Measurements from ENCODE around the gene PLEKHO2.

PLEKHO2 gene

DNA sequence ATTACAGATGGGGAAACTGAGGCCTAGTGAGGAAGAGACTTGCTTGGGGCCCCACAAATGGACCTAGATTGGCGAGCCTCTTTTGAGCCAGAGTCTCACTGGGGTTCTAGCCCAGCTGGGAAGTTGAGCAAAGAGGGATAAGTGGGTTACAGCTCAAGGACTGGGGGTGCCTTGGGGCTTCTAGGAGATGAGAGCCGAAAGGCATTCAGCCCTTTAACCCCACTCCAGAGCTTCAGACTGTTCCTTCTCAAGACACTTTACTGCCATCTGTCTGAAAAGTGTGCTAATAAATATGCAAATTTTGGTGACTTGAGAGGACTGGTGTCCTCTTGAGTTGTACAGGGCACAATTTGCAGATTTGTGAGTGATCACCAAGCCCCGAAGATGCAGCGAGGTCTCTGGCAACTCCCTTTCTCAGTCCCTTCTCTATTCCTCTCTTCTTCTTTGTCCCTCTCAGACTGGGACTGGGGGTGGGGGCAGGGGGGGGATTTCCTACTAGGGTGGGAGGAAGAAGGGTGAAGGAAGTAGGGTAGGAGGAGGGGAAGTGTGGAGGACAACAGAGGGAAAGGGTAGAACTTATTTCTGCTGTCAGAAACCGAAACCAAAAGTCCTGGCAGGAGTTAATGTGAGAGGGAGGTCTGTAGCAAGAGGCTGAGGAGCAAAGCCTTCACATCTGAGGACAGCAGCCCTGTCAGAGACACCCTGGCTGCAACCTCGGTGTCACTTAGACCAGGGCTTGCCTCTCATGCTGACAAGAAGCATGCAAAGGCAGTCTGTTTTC lies 53.8 kb downstream of the PLEKHO2 start:
- DNase-seq, result no peak

DNA sequence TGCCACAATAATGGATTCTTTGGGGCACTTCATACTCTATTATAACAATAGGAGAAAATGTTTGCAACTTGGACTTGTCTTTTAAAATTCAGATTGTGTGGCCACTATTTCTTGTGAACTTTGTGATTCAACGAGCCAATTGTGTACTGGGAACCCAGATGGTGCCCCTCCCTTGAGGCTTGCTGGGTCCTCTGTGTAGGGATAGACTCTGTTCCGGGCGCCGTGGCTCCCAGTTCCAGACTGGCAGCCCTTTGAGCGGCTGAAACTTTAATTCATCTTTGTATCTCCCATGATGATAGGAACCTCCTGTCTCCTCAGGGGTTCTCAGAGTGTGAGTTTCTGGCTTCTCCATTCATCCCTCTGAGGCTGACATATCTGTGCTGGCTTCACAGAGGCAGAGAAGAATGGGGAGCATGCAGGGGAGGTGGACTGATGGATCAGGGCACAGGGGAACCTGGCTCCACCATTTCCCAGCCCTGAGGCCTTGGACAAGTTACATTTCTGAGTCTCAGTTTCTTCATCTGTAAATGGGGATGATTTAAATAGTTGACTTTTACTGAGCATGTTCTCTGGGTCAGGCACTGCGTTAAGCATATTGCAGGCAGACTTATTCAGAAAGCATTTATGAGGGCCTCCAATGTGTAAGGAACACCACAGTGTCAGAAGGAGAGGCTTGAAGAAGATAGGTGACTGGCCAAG lies 54.8 kb downstream of the PLEKHO2 start:
- no peak for DNase-seq

DNA sequence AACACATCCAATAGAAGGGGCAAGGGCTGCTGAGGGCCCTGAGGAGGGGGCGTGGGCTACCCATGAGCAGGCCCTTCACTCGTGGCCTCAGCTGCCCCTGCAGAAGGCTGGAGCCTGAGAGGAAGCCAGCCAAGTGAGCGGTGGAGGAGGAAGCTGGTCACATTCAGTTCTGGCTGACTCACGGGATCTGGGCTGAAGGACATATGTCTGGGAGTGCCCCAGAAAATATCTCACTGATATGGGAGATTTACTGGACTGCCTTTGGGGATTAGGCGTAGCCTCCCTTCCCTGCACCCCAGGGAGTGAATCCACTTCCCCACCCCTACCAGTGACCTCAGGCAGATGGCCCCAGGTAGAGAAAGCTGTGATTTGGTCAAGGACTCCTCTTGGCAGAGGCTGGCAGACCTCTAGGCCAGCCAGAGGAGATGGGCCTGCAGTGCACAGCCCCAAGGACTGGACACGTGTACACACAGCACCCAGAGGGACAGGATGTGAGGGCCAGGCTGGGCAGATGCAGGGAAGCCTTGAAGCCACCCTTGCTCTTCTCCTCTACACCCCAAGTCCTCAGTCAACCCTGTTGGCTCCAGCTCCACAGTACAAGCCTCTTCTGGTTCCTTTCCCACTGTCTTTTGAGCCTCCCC lies 55.8 kb downstream of the PLEKHO2 start:
- DNase-seq, result no peak

DNA sequence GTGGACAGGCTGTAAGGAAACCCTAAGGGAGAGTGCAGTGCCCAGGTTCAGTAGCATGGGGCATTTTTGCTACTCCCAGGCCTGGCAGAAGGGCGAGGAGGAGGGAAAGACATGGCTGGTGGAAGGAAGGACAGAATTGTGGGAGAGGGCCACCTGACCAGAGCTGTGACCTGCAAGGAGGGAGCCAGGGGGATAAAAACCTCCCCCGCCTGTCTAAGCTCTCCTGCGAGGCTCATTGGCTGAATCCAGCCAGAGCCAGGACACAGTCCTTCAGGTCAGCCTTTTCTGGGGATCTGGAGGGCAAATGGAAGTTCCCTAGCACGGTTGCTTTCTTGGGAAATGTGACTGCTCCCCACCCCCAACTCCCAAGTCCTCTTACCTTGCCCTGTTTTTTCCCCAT lies 56.7 kb downstream of the PLEKHO2 start:
- no peak for DNase-seq

DNA sequence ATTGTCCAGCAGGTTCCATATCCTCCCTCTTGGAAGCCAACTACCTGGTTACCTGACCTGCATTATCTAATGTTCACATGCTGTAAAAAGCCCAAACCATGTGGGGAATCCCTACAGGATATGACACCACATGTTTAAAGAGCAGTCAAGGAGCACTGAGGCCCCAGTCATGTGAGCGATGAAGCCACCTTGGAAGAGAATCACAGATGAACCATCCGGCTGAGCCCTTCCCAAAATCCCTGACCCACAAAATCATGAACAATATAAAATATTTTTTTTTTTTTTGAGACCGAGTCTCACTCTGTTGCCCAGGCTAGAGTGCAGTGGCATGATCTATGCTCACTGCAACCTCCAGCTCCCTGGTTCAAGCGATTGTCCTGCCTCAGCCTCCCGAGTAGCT lies 59.4 kb downstream of the PLEKHO2 start:
- DNase-seq, result no peak

DNA sequence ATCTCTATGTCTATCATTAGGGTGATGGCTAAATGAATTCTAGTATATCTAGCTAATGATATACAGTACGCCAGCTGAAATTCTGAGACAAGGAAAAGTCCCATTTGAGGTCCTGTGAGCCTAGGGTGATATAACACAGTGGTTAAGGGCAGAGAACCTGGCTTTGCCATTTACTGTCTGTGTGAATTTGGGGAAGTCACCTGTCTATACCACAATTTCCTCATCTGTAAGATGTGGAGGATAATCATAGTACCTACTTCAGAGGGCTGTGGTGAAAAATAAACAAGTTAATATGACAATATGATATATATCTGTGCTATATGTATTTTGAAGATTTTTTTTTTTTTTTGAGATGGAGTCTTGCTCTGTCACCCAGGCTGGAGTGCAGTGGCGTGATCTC lies 60.2 kb downstream of the PLEKHO2 start:
- no peak for DNase-seq

DNA sequence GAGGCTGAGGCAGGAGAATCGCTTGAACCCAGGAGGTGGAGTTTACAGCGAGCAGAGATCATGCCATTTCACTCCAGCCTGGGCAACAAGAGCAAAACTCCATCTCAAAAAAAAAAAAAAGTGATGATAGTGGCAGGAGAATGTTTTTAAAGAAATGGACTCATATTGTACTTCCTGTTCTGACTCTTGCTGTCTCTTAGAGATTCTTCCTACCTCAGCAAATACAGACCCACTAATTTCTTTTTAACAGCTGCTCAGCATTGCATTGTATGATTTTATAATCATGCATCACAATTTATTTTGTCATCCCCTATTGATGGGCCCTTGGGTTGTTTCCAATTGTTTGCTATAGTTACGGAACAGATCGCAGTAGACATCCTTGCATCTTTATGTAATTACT lies 61.1 kb downstream of the PLEKHO2 start:
- peak; percentile 12 for DNase-seq

DNA sequence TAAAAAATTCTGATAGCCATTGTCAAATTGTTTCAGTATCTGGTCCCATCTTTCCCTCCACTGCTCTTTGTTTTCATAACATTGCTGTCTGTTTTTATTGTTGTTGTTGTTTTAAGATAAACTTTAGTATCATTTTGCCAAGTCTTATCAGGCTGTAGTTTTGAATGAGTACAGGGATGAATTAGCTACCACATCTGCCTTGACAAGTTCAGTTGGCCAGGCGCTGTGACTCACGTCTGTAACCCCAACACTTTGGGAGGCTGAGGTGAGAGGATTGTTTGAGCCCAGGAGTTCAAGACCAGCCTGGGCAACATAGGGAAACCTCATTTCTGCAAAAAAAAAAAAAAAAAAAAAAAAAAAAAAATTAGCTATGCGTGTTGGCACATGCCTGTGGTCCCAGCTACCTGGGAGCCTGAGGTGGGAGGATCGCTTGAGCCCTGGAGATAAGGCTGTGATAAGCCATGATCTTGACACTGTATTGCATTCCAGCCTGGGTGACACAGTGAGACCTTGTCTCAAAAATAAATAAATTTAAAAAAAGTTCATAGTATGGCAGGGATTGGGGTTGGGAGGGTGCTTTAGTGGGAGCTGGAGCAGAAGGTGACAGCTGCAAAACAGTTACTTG lies 61.7 kb downstream of the PLEKHO2 start:
- DNase-seq, result no peak

DNA sequence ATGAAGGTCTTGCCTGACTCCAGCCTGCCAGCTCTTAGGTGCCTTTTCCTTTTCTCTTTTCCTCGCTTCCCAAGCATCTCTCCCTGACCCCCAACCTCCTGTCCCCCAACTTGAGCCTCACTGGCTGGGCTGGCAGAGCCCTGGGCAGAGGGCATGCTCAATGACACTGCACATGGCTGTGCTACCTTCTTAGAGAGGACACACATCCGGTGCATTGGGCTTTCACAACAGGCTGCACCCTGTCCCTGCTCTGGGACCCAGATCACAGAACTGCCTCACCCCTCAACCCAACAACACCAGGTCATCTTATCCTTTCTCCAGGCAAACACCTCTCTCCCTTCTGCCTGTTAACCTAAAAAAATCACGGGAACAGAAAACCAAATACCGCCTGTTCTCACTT lies 62.5 kb downstream of the PLEKHO2 start:
- DNase-seq, result no peak

DNA sequence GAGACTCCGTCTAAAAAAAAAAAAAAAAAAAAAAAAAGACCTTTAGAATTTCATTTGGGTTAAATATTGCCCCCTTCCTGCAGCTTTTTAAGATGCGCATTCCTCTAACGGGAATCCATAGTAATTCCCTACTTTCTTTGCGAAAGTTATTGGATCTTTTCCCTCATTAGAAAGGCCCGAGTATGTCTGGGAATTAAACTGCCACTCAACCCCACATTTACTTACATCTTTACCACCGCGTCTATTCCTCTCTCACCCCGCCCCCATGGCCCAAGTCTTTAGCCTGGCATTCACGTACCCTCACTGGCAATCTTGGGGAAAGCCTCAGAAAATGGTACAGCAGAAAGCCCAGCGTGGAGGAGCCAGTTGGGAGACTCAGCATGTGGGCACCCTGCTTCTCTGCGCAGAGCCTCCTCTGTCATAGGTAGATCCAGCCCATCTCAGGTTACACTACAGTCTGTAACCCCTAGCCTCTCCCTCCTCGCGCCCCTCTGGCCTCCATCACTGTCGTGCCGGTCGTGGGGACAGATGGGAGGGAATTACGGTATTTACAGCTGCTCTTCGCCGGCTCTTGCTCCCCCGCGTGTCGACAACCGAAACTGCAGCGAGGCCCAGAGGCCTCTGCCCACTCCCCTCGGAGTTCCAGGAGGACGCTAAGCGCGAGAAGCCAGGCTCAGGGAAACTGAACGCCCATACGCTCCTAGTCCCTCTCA lies 63.6 kb downstream of the PLEKHO2 start:
- DNase-seq, result no peak

DNA sequence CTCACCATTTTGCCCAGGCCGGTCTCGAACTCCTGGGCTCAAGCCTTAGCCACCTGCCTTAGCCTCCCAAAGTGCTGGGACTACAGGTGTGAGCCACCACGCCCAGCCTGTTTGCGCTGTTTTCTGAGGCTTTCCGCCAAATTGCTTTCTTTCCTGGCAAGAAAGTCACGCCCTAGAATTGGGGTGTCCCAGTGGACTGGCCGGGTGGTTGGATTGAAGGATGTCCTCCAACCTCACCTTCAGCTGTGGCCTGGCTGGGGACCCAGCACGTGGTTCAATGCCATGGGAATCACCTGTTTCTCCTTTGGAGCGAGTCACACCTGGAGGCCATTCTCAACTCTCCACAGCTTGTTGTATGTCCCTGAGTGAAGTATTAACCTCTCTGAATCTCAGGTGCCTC lies 64.2 kb downstream of the PLEKHO2 start:
- no peak for DNase-seq

DNA sequence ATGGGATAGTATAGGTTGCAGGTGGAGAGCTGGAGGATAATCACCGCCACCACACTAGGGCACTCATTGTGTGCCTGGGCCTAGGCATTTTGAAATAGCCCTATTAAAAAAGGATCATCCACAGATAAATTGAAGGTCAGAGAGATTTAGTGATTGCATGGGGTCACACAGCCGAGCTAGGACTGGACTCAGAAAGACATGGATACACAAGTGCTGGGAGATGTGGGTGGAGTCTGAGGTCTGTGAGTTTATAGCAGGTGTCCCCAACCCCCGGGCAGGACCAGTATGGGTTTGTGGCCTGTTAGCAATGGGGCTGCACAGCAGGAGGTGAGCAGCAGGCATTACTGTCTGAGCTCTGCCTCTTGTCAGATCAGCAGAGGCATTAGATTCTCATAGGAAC lies 64.7 kb downstream of the PLEKHO2 start:
- no peak for DNase-seq

DNA sequence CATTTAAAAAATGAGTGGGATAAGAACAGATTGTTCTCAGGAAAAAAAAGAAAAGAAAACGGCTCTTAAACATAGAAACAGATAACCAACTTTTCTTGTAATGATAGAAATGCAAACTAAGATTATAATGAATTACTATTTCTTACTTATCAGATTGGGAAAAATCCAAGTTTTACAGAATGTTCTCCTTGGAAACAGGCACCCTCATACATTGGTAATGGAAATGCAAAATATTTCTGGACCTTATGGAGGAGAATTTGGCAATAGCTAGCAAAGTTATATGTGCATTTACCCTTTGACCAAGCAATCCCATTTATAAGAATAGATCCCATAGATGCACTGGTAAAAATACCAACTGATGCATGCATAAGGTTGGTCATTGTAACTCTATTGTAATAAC lies 66.3 kb downstream of the PLEKHO2 start:
- no peak for DNase-seq

DNA sequence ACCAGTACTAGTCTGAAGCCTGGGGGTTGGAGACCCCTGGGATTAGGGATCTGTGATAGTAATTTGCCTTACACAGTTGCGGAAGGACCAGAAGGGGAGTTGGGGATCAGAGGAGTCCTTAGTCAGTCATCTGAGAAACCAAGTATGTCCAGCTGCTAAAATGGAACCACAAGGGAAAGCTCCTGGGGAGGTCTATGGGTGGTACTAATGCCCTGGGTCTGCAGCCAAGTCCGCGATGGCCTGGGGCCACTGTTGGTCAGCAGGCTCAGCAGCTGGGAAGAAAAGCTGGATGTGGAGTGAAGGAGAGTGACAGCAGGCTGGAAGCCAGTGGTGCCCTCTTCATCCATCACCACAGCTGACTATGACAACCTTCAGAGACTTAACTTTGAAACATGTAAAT lies 67.8 kb downstream of the PLEKHO2 start:
- no peak for DNase-seq

DNA sequence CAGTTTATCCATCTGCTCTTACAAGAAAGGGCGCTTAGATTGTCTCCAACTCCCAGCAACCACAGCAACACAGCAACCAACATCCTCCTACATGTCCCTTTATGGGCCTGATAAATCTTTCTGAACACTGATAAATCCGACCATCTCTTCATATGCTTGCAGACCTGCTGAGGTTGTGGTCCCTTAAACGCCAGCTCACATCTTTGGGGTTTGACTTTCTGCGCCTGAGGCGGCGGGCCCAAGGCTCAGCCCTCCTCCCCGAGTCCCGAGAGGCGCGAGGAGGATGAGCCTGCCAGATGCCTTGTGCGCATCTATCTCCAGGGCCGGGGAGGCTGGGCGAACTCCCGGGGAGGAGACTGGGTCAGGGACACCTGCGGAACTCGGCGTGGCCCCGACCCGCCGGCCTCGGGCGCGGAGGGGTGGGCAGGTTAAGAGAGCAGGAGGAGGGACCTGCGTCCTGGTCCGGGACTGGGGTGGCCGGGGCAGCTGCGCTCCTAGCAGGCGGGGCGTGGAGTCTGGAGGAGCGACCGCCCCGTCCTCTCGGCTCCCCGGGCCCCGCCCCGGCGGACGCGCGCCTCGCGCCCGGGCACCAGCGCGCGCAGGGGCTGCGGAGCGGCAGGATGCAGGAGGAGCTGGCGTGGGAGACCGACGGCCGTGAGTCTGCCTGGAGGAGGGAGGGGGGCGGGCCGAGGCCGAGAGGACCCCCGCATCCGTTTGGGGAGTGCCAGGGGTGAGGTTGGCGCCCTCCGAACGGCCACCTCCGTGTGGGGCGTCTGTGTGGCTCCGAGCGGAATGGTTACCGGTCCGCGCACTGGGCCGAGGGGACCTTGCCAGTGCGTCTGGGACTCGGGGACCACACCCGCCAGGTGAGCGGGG lies 69.8 kb downstream of the PLEKHO2 start, which contains the start of gene ANKDD1A:
TSS of gene ANKDD1A (plus strand) at position 592 of the 876 bp plus-strand sequence. CDS start at position 621, 29 bp downstream.
- peak; percentile 78 for DNase-seq

DNA sequence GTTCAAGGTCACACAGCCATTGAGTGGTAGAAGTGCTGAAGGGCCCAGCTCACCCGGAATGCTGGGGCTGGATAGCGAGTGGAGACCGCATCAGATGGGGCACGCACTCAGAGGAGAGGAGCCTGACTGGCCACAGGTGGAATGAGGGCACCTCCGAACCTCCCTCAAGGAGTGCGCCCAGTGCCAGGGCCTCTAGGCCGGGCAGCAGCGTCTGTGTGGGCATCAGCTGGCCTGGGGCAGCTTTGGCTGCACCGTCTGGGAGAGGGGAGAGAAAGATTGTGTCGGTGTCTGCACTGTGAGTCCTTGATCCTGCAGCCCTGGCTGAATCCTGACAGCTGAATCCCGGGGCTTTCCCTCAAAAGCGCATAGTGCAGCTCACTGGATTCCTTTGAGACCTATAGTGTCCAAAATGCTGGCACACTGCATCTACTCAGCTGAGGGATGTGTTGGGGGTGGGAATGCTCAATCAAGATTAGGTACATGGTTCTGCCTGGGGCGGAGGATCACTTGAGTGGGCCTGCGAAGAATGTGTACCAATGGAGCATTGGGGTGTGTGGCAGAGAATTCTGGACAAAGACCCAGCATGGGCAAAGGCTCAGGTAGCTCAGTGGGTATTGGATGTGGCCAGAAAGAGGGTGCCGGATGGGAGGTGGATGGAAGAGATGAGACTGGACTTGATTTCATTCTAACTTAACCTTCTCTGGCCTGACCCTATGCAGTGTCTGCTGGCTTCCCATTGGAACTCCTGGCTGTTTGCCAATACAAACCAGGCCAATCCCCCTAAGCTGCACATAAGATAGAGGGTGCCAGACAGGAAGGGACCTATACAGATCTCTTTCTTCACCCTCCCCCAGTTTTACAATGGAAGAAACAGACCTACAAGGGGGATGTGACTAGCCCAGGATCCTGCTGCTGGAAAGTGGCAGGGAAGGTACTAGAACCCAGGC lies 70.9 kb downstream of the PLEKHO2 start:
- peak; percentile 15 for DNase-seq

DNA sequence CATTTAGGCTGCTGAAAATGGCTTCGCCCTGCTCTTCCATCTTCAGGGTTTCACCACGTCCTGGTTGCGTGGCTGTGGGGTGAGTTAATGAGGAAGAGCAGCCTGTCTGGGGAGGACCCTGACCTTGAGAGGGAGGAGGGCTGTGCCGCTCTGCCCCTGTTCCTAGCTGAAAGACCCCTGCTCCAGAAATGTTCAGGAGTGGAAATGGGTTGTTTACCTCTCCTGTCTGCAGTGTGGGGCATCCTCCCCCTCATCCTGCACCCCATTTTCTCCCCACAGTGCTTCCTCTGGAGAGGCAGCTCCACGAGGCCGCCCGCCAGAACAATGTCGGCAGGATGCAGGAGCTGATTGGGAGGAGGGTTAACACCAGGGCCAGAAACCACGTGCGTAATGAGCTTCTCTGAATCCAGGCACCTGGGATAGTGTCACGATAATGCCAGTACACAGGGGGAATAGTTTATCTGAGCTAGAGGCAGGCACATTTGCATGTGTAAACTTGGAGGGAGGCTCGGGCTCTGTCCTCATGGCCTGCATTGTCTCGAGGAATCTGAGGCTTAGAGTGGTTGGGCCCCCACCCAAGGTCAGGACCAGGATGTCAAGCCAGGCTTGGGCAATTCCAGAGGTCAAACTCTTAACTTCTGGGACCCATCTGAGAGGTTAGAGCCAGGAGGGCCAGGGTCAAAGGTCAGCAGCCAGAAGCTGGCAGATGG lies 74.0 kb downstream of the PLEKHO2 start:
- DNase-seq, result no peak

DNA sequence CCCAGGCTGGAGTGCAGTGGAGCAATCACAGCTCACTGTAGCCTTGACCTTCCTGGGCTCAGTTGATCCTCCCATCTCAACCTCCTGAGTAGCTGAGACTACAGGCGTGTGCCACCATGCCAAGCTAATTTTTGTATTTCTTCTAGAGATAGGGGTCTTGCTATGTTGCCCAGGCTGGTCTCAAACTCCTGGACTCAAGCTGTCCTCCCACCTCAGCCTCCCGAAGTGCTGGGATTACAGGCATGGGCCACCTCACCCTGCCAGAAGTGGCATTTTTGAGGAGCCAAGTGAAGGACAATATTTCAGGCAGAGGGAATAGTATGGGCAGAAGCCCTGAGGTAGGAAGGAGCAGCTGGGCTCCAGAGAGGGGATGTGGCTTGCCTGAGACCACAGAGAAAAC lies 74.7 kb downstream of the PLEKHO2 start:
- no peak for DNase-seq

DNA sequence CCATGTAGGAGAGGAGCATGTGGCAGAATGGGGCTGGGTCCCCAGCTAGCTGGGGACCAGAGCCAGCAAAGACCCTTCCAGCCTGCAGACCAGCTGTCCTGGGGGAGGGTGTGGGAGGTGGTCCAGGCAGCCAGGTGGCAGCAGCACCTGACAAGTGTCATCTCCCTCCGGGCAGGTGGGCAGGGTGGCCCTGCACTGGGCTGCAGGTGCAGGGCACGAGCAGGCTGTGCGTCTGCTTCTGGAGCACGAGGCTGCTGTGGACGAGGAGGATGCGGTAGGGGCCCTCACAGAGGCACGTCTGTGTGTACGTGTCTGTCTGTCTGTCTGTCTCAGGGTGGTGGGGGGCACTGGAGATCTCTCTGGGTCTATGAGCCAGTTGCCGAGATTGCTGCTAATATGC lies 75.5 kb downstream of the PLEKHO2 start:
- DNase-seq, result no peak

Data from NCI-H1105 treated with DMSO at 0.1 percent for 48 hours (cell line).